ENCODE results near the gene VOPP1. TPM values are rescaled to one million over a fixed set of nuclear protein-coding genes. Genes with fewer than 3 reads are reported as not detected.

VOPP1 gene
- total RNA-seq, 1 experiment from 2014 or later: 21.6 TPM

GRCh38 chr7:55423891-55424290, 148.4 kb downstream of the VOPP1 start:
- no peaks in the 10 kb centered on the region for H4K20me1 ChIP-seq (ENCODE audit: insufficient read depth, low read depth, low read length)
- H3K27ac ChIP-seq (ENCODE audit: low read length): no peak overlapping the region
- H3K4me2 ChIP-seq (ENCODE audit: low read depth, low read length, poor library complexity, severe bottlenecking): no peak overlapping the region
- no peaks in the 10 kb centered on the region for H3K4me1 ChIP-seq (ENCODE audit: low read length)
- no peaks in the 10 kb centered on the region for H3K79me2 ChIP-seq (ENCODE audit: low read length)
- no peaks in the 10 kb centered on the region for H3K9me2 ChIP-seq (replicated peaks; ENCODE audit: insufficient read depth, low read length)
- no peaks in the 10 kb centered on the region for H3K36me3 ChIP-seq (ENCODE audit: insufficient read depth, low read length)
- no peak for DNase-seq
- no peak overlapping the region for H3K9ac ChIP-seq (ENCODE audit: low read length)
- H2AFZ ChIP-seq (ENCODE audit: low read length): no peak overlapping the region
- H3K27me3 ChIP-seq (ENCODE audit: low read length): no peaks in the 10 kb centered on the region
- no peak overlapping the region for H3K4me3 ChIP-seq (ENCODE audit: low read length)
- no peaks in the 10 kb centered on the region for H3K9me3 ChIP-seq (ENCODE audit: low read length)

GRCh38 chr7:55423277-55423711, 149.0 kb downstream of the VOPP1 start:
- Histone ChIP-seq H3K4me2 (ENCODE audit: low read depth, low read length, poor library complexity, severe bottlenecking) (no peak overlapping the region), H3K9ac (ENCODE audit: low read length) (no peak overlapping the region), H3K79me2 (ENCODE audit: low read length) (no peaks in the 10 kb centered on the region), H2AFZ (ENCODE audit: low read length) (no peak overlapping the region), H3K9me2 (replicated peaks; ENCODE audit: insufficient read depth, low read length) (no peaks in the 10 kb centered on the region), H4K20me1 (ENCODE audit: insufficient read depth, low read depth, low read length) (no peaks in the 10 kb centered on the region), H3K4me3 (ENCODE audit: low read length) (no peak overlapping the region), H3K27me3 (ENCODE audit: low read length) (no peaks in the 10 kb centered on the region), H3K9me3 (ENCODE audit: low read length) (no peaks in the 10 kb centered on the region), H3K36me3 (ENCODE audit: insufficient read depth, low read length) (no peaks in the 10 kb centered on the region), H3K27ac (ENCODE audit: low read length) (no peak overlapping the region), H3K4me1 (ENCODE audit: low read length) (no peaks in the 10 kb centered on the region)
- DNase-seq: no peak

Other genes starting within 250 kb of the VOPP1 start
- gene LANCL2, start 207.2 kb downstream of the VOPP1 start, total RNA-seq (2014; rRNA removed; shearing (Covaris generic); ENCODE audit: low replicate concordance): 7.9 and 10.9 TPM in 2 replicates